IPS DF 19.7 (cell line): ENCODE results near the gene NDUFB10.
"Not testable (repeated sequence)": the region's sequence is repeated elsewhere in the genome, so short reads cannot be mapped to it uniquely, and the experiment has no call there.

Source experiments
- DNase-seq: peaks from one replicate; pipeline ENCODE4 v3.0.0-alpha.2; 2013; ENCODE audit warnings: low read depth, low spot score

NDUFB10 gene

DNA sequence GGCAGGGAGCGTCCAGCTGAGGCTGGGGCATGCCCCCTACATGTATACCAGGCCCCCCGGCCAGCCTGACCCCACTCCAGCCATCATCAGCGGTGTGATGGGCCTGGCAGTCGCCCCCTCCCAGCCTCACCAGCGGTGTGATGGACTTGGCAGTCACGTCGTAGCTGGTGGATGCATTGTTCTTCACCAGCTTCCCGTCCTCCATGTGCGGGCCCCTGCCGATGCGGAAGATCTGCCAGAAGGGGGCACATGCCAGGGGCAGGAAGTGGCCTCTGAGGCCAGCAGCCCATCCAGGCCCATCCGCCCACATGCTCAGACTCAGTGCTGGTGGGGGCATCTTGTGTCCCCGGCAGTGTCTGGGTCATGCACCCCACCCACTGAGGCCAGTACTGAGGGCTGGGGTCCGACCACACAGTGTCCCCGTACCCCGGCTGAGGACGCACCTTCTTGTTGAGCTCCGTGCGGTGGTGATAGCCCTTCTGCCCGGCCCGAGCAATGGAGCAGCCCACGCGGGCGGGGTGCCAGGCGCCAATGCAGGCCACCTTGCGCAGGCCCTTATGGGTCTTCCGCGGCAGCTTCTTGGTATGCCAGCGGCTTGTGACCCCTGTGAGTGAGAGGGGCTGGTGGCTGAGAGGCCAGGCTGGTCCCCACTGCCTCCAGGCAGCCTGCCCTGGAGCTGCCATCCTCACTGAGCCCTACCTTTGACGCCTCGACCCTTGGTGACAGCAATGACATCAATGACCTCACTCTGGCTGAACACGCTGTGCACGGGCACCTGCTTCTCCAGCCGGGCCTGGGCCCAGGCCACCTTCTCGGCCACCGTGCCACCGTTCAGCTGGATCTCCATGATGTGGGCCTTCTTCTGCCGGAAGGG lies 12.6 kb upstream of the NDUFB10 start:
- DNase-seq = no peak

DNA sequence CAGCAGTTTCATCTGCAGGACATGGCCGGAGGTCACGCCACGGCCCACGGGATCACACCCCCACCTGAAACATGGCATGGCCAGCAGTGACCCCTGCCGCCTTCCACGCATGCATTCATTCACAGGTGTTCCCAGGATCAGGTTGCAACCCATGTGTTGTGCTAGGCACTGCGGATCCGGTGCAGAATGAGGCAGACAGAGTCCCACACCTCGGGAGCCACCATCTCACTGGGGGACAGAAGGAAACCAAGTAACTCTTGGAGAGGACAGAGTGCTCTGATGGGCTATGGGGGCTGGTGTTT lies 12.0 kb upstream of the NDUFB10 start:
- DNase-seq = no peak

DNA sequence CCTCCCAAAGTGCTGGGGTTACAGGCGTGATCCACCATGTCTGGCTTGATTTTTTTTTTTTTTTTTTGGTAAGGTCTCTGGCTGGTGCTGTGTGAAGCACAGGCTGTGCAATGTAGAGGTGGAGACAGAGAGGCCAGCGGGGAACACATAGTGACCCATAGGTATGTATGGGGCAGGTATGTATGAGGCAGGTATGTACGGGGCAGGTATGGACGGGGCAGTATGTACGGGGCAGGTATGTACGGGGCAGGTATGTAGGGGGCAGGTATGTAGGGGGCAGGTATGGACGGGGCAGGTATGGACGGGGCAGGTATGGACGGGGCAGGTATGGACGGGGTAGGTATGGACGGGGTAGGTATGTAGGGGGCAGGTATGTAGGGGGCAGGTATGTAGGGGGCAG lies 9.8 kb upstream of the NDUFB10 start:
- DNase-seq = no peak

DNA sequence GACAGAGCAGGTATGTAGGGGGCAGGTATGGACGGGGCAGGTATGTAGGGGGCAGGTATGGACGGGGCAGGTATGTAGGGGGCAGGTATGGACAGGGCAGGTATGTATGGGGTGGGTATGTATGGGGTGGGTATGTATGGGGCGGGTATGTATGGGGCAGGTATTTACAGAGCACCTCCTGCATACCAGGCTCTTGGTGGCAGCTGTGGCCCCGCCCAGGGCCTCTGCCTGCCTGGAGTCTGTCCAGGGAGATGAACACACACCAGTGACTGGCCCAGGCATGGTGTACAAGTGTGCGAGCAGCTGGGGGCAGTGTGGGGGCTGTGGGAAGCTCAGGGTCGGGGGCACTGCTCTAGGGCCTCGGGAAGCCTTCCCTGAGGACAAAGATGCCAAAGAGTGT lies 9.3 kb upstream of the NDUFB10 start:
- no peak for DNase-seq

DNA sequence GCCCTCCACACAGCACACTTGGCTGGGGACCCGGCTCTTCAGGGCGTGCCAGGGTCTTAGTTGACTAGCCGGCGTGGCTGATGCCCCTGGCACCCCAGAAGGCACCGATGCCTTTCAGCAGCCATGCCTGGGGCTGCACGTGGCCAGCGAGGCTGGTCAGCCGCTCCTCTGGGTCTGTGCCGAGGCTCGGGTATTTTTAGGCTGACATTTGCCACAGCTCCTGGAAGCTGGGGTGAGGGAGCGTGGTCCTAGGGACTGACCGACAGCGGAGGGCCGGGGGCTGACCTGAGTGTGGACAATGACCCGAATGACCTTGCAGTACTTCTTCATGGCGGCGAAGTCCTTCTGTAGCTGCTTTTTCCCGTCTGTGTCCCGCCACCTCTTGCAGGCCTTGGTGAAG lies 8.8 kb upstream of the NDUFB10 start:
- DNase-seq = no peak

DNA sequence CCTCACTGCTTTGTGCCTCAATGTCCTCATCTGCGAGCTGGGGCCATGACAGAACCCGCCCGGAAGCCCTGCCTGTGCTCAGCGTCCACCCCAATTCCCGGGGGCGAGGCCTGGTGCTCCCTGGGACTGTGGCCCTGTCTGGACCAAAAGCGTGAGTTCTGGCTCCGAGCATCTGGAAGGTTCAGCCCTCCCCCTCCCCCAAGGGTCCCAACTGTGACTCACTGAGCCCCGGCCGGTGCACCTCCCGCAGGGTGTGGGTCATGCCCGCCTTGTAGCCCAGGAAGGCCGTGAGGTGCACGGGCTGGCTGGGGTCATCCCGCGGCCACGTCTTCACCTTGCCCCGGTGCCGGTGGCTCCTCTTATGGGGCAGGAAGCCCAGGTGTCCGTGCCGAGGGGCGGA lies 5.6 kb upstream of the NDUFB10 start:
- DNase-seq = no peak

DNA sequence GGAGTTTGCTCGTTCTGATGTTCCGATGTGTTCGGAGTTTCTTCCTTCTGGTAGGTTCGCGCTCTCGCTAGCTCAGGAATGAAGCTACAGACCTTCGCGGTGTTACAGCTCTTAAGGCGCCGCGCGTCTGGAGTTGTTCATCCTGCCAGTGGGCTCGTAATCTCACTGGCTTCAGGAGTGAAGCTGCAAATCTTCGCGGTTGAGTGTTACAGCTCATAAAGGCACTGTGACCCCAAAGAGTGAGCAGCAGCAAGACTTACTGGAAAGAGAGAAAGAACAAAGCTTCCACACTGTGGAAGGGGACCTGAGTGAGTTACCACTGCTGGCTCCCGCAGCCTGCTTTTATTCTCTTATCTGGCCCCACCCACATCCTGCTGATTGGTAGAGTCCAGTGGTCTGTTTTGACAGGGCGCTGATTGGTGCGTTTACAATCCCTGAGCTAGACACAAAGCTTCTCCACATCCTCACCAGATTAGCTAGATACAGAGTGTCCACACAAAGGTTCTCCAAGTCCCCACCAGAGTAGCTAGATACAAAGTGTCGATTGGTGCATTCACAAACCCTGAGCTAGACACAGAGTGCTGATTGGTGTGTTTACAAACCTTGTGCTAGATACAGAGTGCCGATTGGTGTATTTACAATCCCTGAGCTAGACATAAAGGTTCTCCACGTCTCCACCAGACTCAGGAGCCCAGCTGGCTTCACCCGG lies 1.8 kb upstream of the NDUFB10 start:
- DNase-seq = not testable (repeated sequence)

DNA sequence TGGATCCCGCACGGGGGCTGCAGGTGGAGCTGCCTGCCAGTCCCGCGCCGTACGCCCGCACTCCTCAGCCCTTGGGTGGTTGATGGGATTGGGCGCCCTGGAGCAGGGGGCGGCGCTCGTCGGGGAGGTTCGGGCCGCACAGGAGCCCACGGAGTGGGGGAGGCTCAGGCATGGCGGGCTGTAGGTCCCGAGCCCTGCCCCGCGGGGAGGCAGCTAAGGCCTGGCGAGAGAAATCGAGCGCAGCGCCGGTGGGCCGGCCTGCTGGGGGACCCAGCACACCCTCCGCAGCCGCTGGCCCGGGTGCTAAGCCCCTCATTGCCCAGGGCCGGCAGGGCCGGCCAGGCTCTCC lies 1.2 kb upstream of the NDUFB10 start:
- not testable (repeated sequence) for DNase-seq

DNA sequence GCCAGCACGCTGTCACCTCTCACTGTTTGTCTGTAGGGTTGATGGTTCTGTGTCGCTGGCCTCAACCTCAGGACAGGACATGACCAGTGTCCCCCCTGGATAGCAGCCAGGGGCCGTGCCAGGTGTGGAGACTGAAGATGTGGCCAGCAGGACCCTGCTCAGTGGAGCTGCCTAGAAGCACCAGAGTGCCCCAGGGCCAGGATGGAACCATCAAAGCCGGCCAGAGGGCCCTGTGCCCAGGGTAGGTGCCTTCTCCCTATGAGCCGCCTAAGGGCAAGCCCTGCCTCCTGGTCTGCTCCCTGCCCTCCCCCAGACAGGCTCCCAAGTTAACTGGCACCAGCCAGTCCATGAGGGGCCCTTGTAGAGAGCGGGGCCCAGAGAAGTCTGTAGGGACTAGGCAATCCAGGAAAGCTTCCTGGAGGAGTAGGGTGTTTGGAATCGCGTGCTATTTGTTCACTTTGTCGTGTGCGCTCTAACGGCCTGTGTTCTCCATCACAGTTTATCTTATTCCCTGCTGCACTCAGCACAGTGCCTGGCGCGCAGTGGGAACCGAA lies 546 bp upstream of the NDUFB10 start:
- no peak for DNase-seq

DNA sequence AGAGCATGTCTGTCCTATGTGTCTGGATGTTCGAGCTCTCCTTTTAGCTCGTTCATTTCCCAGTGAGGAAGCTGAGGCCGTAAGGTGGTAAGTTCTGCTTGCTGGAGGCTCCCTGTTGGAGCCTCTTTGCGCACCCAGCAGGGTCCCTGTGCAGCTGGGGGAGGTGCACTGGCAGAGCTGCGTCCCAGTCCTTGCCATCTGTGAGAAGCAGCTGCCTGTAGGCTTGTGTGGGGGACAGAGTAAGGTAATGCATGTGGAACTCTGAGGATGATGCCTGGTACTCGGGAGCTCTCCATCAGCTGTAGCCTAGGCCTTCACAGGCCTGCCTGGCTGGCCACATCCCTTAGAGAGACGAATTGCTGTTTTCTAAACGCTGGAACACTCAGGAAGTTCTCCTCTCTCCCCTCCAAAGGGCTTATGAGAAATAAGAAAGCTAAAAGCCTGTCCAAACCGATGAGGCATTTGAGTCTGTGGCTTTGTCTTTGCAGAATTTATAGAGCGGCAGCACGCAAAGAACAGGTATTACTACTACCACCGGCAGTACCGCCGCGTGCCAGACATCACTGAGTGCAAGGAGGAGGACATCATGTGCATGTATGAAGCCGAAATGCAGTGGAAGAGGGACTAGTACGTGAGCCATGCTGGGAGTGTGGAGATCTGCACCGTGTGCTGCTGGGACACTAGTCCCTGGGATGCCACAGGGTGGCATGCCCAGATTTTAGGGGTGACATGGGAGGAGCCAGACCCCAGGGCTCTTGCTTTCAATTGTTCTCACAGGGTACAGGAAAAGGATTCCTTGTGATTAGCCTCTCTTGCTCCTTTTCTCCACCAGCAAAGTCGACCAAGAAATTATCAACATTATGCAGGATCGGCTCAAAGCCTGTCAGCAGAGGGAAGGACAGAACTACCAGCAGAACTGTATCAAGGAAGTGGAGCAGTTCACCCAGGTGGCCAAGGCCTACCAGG lies 1.6 kb downstream of the NDUFB10 start:
- no peak for DNase-seq

DNA sequence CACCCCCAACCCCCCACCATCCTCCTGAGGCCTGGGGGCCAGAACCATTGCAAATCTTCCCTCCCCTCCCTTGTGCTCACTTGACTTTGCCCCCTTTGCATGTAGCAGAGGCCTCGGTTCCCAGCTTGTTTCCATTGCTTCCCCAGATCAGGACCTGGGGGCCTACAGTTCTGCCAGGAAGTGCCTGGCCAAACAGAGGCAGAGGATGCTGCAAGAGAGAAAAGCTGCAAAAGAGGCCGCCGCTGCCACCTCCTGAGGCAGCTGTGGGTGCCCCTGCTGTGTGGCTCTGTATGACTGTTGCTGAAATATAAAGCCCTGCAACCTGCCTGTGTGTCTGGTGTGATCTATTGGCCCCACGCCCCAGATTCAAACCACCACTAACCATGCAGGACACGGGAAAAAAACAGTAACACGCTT lies 2.3 kb downstream of the NDUFB10 start:
- no peak for DNase-seq

DNA sequence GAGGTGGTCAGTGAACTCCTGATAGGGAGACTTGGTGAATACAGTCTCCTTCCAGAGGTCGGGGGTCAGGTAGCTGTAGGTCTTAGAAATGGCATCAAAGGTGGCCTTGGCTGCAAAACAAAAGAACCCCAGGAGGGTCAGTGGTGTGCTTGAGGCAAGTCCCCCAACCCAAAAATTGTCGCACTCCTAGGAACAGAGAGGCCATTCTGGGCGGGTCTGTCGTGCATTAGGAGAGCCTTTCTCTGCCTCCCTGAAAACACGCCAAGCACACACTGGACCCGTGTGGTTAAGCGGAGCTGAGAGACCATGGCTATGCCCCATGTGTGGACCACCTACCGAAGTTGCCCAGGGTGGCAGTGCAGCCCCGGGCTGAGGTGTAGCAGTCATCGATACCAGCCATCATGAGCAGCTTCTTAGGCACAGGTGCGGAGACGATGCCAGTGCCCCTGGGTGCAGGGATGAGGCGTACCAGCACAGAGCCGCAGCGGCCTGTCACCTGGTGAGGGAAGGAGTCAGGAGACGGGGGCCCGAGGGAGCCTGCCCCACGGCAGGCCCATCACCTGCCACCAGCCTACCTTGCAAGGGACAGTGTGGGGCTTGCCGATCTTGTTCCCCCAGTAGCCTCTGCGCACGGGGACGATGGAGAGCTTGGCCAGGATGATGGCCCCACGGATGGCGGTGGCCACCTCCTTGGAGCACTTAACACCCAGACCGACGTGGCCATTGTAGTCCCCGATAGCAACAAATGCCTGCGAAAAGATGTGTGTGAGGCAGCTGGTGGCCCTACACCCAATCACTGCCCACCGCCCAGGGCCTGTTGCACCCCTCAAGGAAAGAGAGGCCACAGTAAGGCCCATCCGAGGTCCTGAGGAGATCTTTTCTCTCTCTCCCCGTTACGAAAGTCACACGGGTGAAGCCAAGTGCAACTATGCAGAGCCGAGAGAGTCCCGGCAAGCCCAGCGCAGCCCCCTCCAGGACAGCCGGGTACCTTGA lies 3.1 kb downstream of the NDUFB10 start:
- DNase-seq = not testable (repeated sequence)

DNA sequence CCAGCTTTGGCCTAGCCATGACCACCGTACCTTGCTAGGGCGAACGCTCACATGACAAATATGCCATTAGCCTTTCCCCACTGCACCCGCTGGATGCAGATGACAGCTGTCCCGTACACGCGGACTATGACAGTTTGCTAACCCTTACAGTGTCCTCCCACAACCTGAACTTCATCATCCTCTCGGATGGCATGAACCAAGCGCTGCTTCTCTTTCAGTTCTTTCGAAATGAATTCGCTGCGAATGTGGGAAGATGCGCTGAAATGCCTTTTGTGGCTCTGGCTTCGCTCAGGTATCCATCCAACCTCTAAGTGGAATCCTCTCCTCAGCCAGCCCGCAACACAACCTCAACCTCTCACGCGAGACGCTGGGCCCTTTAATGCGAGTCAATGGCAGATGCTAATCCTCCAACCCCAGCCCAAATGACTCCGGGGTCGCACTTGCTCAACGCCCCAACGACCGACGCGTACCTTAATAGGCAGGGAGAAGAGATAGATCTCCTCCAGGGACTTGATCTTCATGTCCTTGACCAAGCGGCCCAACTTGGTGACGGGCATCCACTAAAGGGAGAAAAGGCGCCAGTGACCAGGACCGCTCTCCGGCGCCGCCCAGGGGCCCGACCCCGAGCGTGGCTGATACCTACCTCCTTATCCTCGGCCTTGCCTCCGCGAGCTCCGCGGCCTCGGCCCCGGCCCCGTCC lies 4.6 kb downstream of the NDUFB10 start:
- DNase-seq = no peak

DNA sequence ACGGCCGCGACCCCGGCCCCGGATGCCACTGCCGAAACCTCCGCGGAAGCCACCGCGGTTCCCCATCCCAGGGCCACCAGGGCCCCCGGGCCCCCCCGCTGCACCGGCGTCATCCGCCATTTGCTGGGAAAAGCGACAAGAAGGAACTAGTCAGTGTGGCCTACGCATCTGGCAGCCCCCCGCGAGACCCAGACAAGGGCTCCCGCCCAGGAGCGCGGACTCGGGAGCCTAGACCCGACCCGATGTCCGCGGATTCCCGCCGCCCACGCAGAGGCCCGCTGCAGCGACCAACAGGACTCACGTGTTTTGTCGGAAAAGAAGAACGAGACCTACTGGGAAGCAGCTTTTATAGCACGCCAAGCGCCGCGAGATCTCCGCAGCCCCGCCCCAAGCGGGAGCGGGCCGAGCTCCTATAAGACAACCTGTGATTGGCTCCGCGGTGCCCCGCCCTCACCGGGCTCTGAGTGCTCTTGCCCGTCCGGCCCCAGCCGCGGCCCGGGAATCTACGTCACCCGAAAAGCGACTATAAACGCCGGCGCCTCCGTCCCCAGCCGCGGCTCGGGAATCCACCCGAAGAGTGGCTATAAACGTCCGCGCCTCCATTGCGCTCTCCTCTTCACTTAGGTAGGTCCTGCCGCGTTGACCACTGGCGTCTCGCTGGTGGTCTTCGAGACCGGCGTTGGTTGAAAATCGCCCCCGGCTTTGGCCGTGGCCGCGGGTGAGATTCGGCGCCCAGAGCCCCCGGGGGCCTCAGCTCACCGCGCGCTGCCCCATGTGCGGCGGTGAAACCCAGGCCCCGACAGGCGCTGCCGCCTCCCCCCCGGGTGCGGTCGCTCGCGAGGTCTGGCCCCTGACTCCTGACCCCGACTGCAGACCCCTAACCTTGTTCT lies 5.4 kb downstream of the NDUFB10 start, which contains the start of gene RPS2:
Gene RPS2, minus strand, starts transcription at position 321 of the 890 bp plus-strand sequence. Its CDS starts 201 bp downstream, at position 120.
- peak; percentile 92 for DNase-seq

DNA sequence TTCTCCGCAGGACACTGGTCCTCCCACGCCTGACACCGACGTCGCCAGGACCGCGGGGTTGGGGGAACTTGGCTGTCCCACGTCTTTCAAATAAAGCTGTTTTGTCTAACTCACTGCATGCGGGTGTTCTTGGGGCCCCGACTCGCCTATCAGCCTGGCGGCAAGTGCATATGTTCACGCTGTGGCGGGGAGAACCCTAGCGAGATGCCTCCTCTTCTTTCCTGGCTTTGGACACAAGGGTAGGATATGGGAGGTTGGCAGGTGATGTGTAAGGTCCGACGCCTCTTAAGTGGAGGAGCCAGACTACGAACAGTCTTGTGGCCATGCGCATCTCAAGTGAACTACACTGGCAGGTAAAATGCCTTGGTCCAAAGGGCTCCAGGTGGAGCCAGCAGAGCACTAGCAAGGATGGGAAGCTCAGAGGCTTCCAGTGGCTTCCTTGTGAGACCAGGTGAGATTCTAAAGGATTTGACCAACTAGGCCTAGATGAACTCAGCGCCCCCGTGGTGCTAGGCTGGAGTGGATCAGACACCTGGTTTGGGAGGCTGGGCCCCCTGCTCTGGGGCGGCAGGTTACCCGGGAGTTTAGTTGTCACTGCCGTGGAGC lies 6.2 kb downstream of the NDUFB10 start:
- no peak for DNase-seq

DNA sequence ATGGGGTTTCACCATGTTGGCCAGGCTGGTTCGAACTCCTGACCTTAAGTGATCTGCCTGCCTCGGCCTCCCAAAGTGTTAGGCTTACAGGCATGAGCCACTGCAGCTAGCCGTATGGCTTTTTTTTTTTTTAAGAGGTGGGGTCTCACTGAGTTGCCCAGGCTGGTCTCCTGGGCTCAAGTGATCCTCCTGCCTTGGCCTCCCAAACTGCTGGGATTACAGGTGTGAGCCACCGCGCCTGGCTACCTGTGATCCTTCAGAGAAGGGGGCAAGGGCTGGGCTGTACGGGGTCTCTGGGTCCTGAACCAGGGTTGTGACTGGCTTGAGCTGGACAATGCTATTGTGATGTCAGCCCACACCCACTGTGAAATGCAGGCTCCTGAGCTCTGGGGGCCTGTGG lies 7.1 kb downstream of the NDUFB10 start, which contains the start of gene RNF151:
Gene RNF151, plus strand, starts transcription at position 397 of the 400 bp plus-strand sequence. CDS start 26 bp downstream, outside the sequence.
- DNase-seq = no peak

DNA sequence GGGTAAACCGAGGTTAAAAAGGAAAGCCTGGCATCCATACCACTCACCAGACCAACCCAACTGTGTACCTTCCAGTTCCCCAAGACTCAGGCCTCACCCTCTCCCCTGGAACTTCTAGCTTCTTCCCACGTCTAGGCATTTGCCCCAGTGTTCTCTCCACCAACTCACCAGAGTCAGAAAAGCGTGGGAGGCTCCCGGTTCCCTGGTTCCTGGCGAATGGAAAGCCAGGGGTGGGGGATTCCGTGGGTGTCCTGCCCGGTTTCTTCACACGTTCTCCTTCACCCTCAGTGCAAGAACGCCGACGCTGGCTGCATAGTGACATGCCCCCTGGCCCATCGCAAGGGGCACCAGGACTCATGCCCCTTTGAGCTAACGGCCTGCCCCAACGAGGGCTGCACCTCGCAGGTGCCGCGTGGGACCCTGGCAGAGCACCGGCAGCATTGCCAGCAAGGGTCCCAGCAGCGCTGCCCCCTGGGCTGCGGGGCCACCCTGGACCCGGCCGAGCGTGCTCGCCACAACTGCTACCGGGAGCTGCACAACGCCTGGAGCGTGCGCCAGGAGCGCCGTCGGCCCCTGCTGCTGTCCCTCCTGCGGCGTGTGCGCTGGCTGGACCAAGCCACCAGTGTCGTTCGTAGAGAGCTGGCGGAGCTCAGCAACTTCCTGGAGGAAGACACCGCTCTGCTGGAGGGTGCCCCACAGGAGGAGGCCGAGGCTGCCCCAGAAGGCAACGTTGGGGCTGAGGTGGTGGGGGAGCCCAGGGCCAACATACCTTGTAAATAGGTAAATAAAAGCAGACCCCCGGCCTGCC lies 9.0 kb downstream of the NDUFB10 start:
- DNase-seq = no peak
